ENCODE data around the gene NEK9. TPM values are rescaled to one million over a fixed set of nuclear protein-coding genes. Genes with fewer than 3 reads are reported as not detected.

Gene NEK9
- total RNA-seq, 4 donors from 2014 or later, result 47.1 to 66.1 (median 59.4) TPM

DNA sequence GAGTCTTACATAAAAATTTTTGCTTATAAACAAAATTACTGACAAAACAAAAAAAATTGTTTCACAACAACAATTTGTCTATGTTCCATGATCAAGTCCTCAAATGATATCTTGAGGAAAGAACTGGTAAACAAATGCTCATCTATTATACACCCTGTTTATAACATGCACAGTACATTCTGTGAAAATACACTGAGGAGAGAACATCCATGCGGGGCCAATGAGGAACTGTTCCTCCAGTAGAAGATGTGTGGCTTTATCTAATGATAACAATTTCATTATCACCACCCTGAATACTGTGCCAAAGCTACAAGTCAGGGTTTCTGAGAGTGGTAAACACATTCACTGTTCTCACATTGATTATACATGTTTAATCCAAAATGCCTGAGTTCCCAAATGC is 86.3 kb downstream of the NEK9 start:
- TF ChIP-seq, protein P1, sequence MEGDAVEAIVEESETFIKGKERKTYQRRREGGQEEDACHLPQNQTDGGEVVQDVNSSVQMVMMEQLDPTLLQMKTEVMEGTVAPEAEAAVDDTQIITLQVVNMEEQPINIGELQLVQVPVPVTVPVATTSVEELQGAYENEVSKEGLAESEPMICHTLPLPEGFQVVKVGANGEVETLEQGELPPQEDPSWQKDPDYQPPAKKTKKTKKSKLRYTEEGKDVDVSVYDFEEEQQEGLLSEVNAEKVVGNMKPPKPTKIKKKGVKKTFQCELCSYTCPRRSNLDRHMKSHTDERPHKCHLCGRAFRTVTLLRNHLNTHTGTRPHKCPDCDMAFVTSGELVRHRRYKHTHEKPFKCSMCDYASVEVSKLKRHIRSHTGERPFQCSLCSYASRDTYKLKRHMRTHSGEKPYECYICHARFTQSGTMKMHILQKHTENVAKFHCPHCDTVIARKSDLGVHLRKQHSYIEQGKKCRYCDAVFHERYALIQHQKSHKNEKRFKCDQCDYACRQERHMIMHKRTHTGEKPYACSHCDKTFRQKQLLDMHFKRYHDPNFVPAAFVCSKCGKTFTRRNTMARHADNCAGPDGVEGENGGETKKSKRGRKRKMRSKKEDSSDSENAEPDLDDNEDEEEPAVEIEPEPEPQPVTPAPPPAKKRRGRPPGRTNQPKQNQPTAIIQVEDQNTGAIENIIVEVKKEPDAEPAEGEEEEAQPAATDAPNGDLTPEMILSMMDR (IDR thresholded peaks at IDR 0.05; ENCODE audit: low read depth), result no peak

DNA sequence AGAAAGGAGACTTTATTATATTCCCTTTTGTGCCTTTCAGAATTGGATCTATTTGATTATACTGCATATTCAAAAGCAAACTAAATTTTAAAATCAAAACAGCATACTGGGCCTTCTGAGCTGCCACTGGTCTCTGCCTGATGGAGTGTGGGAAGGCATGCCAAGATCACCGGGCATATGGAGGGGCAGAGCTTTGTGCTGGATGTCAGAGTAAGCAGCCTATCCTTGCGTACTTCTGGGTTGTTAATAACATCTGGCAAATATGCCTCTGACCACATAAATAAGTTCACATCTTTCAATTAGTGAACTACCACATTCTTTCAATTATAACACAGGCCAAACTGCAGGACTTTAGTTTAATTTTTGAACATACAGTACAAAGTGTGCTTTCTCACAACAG is 93.9 kb downstream of the NEK9 start:
- TF ChIP-seq, protein P1 (IDR thresholded peaks at IDR 0.05; ENCODE audit: low read depth), result no peak

DNA sequence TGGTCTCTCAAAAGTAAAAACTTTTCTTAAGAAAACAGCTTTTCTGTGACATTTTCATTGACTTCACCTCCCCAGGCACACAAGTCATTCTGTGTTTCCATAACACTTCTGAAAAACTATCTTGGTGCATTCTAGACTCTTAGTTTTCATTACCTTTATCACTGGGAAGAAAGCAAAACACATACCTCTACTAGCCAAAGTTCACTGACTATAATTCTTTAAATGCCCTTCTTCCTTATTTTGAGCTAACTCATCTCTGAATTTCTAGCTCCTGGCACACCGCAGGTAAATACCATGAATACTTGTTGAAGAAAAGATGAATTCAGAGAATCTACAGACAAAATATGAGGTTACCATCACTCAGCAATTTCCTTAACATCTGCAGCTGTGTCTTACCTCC is 96.7 kb downstream of the NEK9 start:
- TF ChIP-seq, protein P1 (IDR thresholded peaks at IDR 0.05; ENCODE audit: low read depth), result no peak

Small RNAs within 50 kb of the gene (small RNA-seq; reads per million reads assigned to genes)
- gene HIF1AP1, result not detected

Other genes with a start within 250 kb of the NEK9 start
- gene DLST, start 245.1 kb downstream of the NEK9 start, total RNA-seq, result 100 to 1,000 TPM in 2 of 4 donors, 10 to 100 TPM in 2; 91.8 to 152 (median 109) TPM
- gene RPS6KL1, start 203.8 kb downstream of the NEK9 start, total RNA-seq, result 10 to 100 TPM in 1 of 4 donors, 1 to 10 TPM in 3; 1.1 to 13.6 (median 3.7) TPM
- gene PGF, start 171.5 kb downstream of the NEK9 start, total RNA-seq, result 1 to 10 TPM in 3 of 4 donors, under 1 TPM in 1; 0.68 to 3.5 (median 2.4) TPM
- gene EIF2B2, start 124.1 kb downstream of the NEK9 start, total RNA-seq, result 10 to 100 TPM; 19.0 to 33.0 (median 26.3) TPM
- 10 to 100 TPM; 27.4 to 41.9 (median 31.1) TPM for gene MLH3, start 75.6 kb downstream of the NEK9 start, total RNA-seq
- gene ACYP1, start 63.0 kb downstream of the NEK9 start, total RNA-seq, result 10 to 100 TPM in 3 of 4 donors, 1 to 10 TPM in 1; 8.1 to 14.1 (median 11.5) TPM
- 1 to 10 TPM in 2 of 4 donors, under 1 TPM in 2; 0.51 to 4.2 (median 1.6) TPM for gene ZC2HC1C, start 57.4 kb downstream of the NEK9 start, total RNA-seq
- gene TMED10, start 49.6 kb upstream of the NEK9 start, total RNA-seq, result 100 to 1,000 TPM; 226 to 421 (median 365) TPM
- 100 to 1,000 TPM in 3 of 4 donors, 10 to 100 TPM in 1; 77.0 to 526 (median 215) TPM for gene FOS, start 151.8 kb upstream of the NEK9 start, total RNA-seq

Data from subcutaneous adipose tissue (tissue), 4 donors.